ENCODE measurements around the gene TBX21. TPM values are rescaled to one million over a fixed set of nuclear protein-coding genes. Genes with fewer than 3 reads are reported as not detected.

The TBX21 gene
- total and polyA plus RNA-seq, 9 of the 15 experiments (the other 6 are each of a cell fraction or from before 2014, with no cell fraction given), result 0.07 TPM; not detected in 8

DNA sequence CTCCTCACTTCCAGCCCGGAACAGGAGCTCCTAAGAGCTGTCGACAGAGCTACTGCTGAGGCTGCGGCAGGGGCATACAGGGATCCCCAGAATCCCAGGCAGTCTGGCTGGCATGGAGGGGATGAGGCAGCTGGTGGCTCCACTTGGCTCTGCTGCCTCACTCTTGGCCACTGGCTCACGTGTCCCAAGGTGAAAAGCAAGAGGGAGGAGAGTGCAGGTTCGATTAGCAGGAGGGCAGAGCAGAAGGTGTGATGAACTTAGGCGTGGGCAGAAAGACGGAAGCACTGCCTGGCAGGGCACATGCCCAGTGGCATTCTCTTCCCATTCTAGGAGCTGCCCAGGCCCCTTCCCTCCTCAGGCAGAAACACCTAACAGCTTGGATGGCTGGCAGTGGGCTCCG lies 11.3 kb upstream of the TBX21 start:
- POLR2A ChIA-PET, result no interaction called here
- 7% methylated on average over 8 of the region's 8 CpGs for WGBS (ENCODE audit: insufficient coverage, low coverage, missing lambda C conversion rate)
- CTCF ChIA-PET (ENCODE audit: low intra/inter-chr PET ratio), result no interaction called here
- TF ChIP-seq CBFA2T2 (conservative IDR thresholded peaks at IDR 0.05) (no peak), THRB (CRISPR knock-in tag; conservative IDR thresholded peaks at IDR 0.05) (no peak), FOXO4 (CRISPR knock-in tag; IDR thresholded peaks at IDR 0.05) (no peak), ADNP (tag; IDR thresholded peaks at IDR 0.05) (no peak), XRCC4 (IDR thresholded peaks at IDR 0.05; ENCODE audit: extremely low read depth, insufficient read depth, insufficient read length) (no peak), RBFOX2 (IDR thresholded peaks at IDR 0.05; ENCODE audit: low read depth, low read length) (no peak), MEF2A (IDR thresholded peaks at IDR 0.05; ENCODE audit: control insufficient read depth, low read depth, low read length) (no peak), STAT5A (IDR thresholded peaks at IDR 0.05; ENCODE audit: borderline replicate concordance, low read length) (no peak), MTA1 (IDR thresholded peaks at IDR 0.05; ENCODE audit: borderline replicate concordance) (no peak), LEF1 (IDR thresholded peaks at IDR 0.05) (no peak), SMARCA4 (IDR thresholded peaks at IDR 0.05) (no peak), TBL1XR1 (IDR thresholded peaks at IDR 0.05; ENCODE audit: low read length in 2 of 2) (no peak), ZBTB2 (IDR thresholded peaks at IDR 0.05) (no peak), ZBED1 (IDR thresholded peaks at IDR 0.05) (no peak), ETS2 (tag; IDR thresholded peaks at IDR 0.05; ENCODE audit: borderline replicate concordance, poor library complexity, severe bottlenecking) (no peak), ZBTB1 (CRISPR knock-in tag; IDR thresholded peaks at IDR 0.05; ENCODE audit: borderline replicate concordance, low read depth) (no peak)
- TF ChIP-seq, protein P1, sequence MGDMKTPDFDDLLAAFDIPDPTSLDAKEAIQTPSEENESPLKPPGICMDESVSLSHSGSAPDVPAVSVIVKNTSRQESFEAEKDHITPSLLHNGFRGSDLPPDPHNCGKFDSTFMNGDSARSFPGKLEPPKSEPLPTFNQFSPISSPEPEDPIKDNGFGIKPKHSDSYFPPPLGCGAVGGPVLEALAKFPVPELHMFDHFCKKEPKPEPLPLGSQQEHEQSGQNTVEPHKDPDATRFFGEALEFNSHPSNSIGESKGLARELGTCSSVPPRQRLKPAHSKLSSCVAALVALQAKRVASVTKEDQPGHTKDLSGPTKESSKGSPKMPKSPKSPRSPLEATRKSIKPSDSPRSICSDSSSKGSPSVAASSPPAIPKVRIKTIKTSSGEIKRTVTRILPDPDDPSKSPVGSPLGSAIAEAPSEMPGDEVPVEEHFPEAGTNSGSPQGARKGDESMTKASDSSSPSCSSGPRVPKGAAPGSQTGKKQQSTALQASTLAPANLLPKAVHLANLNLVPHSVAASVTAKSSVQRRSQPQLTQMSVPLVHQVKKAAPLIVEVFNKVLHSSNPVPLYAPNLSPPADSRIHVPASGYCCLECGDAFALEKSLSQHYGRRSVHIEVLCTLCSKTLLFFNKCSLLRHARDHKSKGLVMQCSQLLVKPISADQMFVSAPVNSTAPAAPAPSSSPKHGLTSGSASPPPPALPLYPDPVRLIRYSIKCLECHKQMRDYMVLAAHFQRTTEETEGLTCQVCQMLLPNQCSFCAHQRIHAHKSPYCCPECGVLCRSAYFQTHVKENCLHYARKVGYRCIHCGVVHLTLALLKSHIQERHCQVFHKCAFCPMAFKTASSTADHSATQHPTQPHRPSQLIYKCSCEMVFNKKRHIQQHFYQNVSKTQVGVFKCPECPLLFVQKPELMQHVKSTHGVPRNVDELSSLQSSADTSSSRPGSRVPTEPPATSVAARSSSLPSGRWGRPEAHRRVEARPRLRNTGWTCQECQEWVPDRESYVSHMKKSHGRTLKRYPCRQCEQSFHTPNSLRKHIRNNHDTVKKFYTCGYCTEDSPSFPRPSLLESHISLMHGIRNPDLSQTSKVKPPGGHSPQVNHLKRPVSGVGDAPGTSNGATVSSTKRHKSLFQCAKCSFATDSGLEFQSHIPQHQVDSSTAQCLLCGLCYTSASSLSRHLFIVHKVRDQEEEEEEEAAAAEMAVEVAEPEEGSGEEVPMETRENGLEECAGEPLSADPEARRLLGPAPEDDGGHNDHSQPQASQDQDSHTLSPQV (IDR thresholded peaks at IDR 0.05), result no peak

More for the DNA sequence above, 11.3 kb upstream of the TBX21 start:
- FAIRE-seq (no peak), ATAC-seq (no peak), DNase-seq (ENCODE audit: extremely low read depth in 1 of 4, low spot score in 3 of 4) (no peak)
- Histone ChIP-seq H3K4me3 (no peak overlapping the region), H4K20me1 (replicated peaks; ENCODE audit: control insufficient read depth, insufficient read depth, low read length) (peaks cover 3% of the 10 kb centered on the region), H3K9me1 (ENCODE audit: control insufficient read depth, insufficient read depth, low read length) (no peaks in the 10 kb centered on the region), H3K27ac (ENCODE audit: extremely low read depth, low read depth, low read length) (no peak overlapping the region), H3K9ac (ENCODE audit: insufficient read depth in 1 of 2, low read depth in 2 of 2, low read length in 2 of 2) (peak overlapping the region in 1 of 2 experiments; percentile 50; a peak in 1 of 4 replicates), H3K36me3 (ENCODE audit: control insufficient read depth, insufficient read depth, low read length) (no peaks in the 10 kb centered on the region), H3K4me1 (replicated peaks in 1 of 2; ENCODE audit: control insufficient read depth in 2 of 2, insufficient read depth in 2 of 2, low read length in 2 of 2) (peaks cover 25 to 40% of the 10 kb centered on the region in 2 experiments), H3K4me2 (ENCODE audit: insufficient read depth, low read length) (no peak overlapping the region), H3K9me3 (replicated peaks; ENCODE audit: control insufficient read depth, insufficient read depth, low read depth, low read length) (no peaks in the 10 kb centered on the region), H2AFZ (ENCODE audit: low read depth, low read length) (no peak overlapping the region), H3K79me2 (ENCODE audit: control insufficient read depth, insufficient read depth, low read length) (no peaks in the 10 kb centered on the region), H3K27me3 (ENCODE audit: control insufficient read depth in 2 of 2, insufficient read depth in 2 of 2, low read length in 2 of 2) (peaks cover 20 to 69% of the 10 kb centered on the region in 2 experiments; a peak in 4 of 5 replicates)
- no TSS peak for BruUV-seq (replicated peaks)
- intact Hi-C loops (cut with micrococcal nuclease), result no loop called here
- in situ Hi-C loops (cut with MboI), result no loop called here

Data from K562 (cell line).